ENCODE measurements around the gene CAPZB. TPM values are rescaled to one million over a fixed set of nuclear protein-coding genes. Genes with fewer than 3 reads are reported as not detected.

CAPZB gene
- total RNA-seq, 1 donor from 2014 or later: 326 TPM

DNA sequence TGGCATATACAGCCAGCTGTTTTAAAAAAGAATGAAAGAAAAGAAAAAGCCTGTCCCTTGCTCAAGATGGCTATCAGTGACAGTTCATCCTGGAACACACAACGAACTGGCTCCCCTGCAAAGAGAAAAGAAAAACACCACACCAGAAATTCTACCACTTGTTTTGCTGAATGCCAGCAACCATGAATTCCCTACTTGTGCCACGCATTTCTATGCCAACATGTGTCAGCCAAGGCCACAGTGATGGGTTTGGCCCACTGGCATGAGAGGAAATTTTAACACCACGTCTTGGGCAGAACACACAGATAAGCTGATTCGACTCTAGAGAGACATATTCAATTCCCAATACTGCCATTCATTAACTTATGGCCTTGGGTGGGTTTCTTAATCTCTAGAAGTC is 64.0 kb downstream of the CAPZB start:
- no peak overlapping the region for H3K27ac Mint-ChIP-seq (ENCODE audit: unreplicated experiment)
- peaks cover 4% of the 10 kb centered on the region for H3K27me3 Mint-ChIP-seq (ENCODE audit: unreplicated experiment)
- no peak overlapping the region for H3K4me3 Mint-ChIP-seq (ENCODE audit: unreplicated experiment)
- peaks cover 4% of the 10 kb centered on the region for H3K9me3 Mint-ChIP-seq (ENCODE audit: unreplicated experiment)
- peaks cover 4% of the 10 kb centered on the region for H3K36me3 Mint-ChIP-seq (ENCODE audit: unreplicated experiment)
- H3K4me1 Mint-ChIP-seq (ENCODE audit: low read depth, unreplicated experiment): peaks cover 22% of the 10 kb centered on the region
- TF ChIP-seq, protein P1, sequence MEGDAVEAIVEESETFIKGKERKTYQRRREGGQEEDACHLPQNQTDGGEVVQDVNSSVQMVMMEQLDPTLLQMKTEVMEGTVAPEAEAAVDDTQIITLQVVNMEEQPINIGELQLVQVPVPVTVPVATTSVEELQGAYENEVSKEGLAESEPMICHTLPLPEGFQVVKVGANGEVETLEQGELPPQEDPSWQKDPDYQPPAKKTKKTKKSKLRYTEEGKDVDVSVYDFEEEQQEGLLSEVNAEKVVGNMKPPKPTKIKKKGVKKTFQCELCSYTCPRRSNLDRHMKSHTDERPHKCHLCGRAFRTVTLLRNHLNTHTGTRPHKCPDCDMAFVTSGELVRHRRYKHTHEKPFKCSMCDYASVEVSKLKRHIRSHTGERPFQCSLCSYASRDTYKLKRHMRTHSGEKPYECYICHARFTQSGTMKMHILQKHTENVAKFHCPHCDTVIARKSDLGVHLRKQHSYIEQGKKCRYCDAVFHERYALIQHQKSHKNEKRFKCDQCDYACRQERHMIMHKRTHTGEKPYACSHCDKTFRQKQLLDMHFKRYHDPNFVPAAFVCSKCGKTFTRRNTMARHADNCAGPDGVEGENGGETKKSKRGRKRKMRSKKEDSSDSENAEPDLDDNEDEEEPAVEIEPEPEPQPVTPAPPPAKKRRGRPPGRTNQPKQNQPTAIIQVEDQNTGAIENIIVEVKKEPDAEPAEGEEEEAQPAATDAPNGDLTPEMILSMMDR (IDR thresholded peaks at IDR 0.05; ENCODE audit: partially characterized antibody, unreplicated experiment): no peak
- DNase-seq: no peak

DNA sequence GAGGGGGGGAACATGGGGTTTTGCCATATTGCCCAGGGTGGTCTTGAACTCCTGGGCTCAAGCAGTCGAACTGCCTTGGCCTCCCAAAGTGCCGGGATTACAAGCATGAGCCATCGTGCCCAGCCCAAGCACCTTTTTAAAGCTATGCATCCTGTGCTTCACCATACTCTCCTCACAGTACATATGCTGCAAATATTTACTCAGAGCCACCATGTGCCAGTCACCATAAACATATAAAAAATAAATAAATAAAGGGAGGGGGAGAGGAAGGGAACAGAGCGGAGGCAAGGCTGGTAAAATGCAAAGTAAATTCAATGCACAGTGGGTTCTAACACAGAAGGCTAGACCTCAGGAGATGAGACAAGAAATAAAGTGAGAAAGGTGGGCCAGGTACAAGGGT is 64.7 kb downstream of the CAPZB start:
- H3K27me3 Mint-ChIP-seq (ENCODE audit: unreplicated experiment): peaks cover 4% of the 10 kb centered on the region
- peaks cover 4% of the 10 kb centered on the region for H3K9me3 Mint-ChIP-seq (ENCODE audit: unreplicated experiment)
- TF ChIP-seq, protein P1 (IDR thresholded peaks at IDR 0.05; ENCODE audit: partially characterized antibody, unreplicated experiment): no peak
- H3K4me3 Mint-ChIP-seq (ENCODE audit: unreplicated experiment): no peak overlapping the region
- H3K36me3 Mint-ChIP-seq (ENCODE audit: unreplicated experiment): peaks cover 4% of the 10 kb centered on the region
- no peak for DNase-seq
- peaks cover 22% of the 10 kb centered on the region for H3K4me1 Mint-ChIP-seq (ENCODE audit: low read depth, unreplicated experiment)
- no peak overlapping the region for H3K27ac Mint-ChIP-seq (ENCODE audit: unreplicated experiment)

DNA sequence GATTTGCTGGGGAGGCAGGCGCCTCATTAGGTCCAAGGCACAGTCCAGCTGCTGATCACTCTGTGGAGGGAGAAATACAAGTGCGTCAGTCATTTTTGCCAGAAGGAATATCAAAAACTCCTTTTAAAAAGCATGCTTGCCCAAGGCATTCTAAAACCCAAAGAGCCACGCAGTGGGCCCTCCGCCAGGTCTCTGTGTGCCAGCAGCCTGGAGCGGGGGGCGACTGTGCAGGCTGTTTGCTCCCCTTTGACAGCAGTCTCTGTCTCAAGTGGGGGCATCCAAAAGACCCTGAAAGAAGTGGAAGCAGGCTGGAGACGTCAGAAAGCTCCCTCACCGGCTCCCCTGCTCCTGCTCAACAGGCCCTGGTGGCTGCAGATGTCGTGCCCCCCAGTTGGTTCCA is 65.6 kb downstream of the CAPZB start:
- Mint-ChIP-seq H3K4me3 (ENCODE audit: unreplicated experiment) (no peak overlapping the region), H3K4me1 (ENCODE audit: low read depth, unreplicated experiment) (peaks cover 26% of the 10 kb centered on the region), H3K36me3 (ENCODE audit: unreplicated experiment) (peaks cover 4% of the 10 kb centered on the region), H3K9me3 (ENCODE audit: unreplicated experiment) (peaks cover 4% of the 10 kb centered on the region), H3K27ac (ENCODE audit: unreplicated experiment) (no peak overlapping the region), H3K27me3 (ENCODE audit: unreplicated experiment) (peaks cover 7% of the 10 kb centered on the region)
- no peak for DNase-seq
- TF ChIP-seq, protein P1 (IDR thresholded peaks at IDR 0.05; ENCODE audit: partially characterized antibody, unreplicated experiment): no peak

DNA sequence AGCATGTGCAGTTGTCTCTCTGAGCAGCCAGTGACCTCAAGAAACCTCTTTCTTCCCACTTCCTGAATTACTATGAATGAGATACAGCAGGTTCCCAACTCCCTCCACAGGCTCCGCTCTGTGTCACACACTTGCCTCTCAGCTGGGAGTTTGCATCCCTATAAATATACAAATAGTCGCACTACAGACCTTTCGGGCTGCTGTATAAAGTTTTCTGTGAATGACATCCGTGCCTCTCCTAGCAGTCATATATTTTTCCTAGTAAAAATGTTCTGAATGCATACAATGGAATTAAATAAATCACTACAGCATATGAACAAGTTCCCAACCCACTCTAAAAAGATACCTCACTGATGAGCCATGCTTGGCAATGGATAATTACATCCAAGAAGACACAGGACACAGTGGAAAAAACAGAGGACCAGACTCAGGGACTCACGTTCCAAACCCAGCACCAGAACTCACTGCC is 66.8 kb downstream of the CAPZB start:
- Mint-ChIP-seq H3K27ac (ENCODE audit: unreplicated experiment) (peak overlapping the region; percentile 36), H3K4me3 (ENCODE audit: unreplicated experiment) (no peak overlapping the region), H3K9me3 (ENCODE audit: unreplicated experiment) (peaks cover 4% of the 10 kb centered on the region), H3K36me3 (ENCODE audit: unreplicated experiment) (peaks cover 4% of the 10 kb centered on the region), H3K4me1 (ENCODE audit: low read depth, unreplicated experiment) (peaks cover 36% of the 10 kb centered on the region), H3K27me3 (ENCODE audit: unreplicated experiment) (peaks cover 7% of the 10 kb centered on the region)
- TF ChIP-seq, protein P1 (IDR thresholded peaks at IDR 0.05; ENCODE audit: partially characterized antibody, unreplicated experiment): no peak
- no peak for DNase-seq

DNA sequence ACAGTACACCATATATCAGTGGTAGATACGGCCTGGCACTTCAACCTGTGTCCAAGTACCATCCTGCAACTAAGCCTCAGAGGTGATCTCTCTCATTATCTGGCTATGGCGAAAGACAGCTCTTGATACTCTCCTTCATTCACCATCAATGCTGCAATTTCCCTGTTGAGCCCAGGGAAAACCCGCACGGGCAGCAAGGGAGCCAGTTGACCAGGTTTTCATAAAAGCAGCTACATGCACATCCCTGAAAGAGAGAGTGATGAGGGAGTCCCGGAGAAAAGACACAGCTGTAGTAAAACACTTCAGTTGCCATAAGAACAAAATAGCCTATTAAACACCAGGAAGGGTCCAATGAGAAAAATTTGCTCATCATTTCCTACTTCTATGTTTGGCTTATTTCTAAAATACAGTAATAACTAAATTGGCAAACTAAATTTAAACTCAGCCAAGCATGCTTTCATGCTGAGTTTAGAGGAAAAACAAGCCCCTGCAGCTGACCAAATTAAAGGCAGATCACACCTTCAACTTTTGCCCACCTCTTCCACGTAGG is 68.3 kb downstream of the CAPZB start:
- Mint-ChIP-seq H3K9me3 (ENCODE audit: unreplicated experiment) (peaks cover 4% of the 10 kb centered on the region), H3K27me3 (ENCODE audit: unreplicated experiment) (peaks cover 7% of the 10 kb centered on the region), H3K4me3 (ENCODE audit: unreplicated experiment) (no peak overlapping the region), H3K4me1 (ENCODE audit: low read depth, unreplicated experiment) (peaks cover 42% of the 10 kb centered on the region), H3K36me3 (ENCODE audit: unreplicated experiment) (peaks cover 4% of the 10 kb centered on the region), H3K27ac (ENCODE audit: unreplicated experiment) (no peak overlapping the region)
- TF ChIP-seq, protein P1 (IDR thresholded peaks at IDR 0.05; ENCODE audit: partially characterized antibody, unreplicated experiment): no peak
- DNase-seq: no peak
